A549 (cell line): Measurements from ENCODE around the gene TRPM4. TPM values are rescaled to one million over a fixed set of nuclear protein-coding genes. Genes with fewer than 3 reads are reported as not detected.

Experiments used
- ATOH8 ChIP-seq: fragments of 250-450 bp; sonication (Bioruptor Pico); IDR thresholded peaks from 2 replicates; pipeline ENCODE4 v1.5.0; 2020; ENCODE audit warnings: low read depth, mild to moderate bottlenecking, moderate library complexity
- CEBPB ChIP-seq, 2 experiments: fragments of >200 bp in 1 of 2; sonication (Bioruptor Twin) in 1 of 2; formaldehyde crosslinking in 1 of 2; IDR thresholded peaks; 2 replicates each; pipeline ENCODE4 v1.6.1; 2012 to 2016
- CHD2 ChIP-seq: fragments of 150-350 bp; IDR thresholded peaks from 2 replicates; pipeline ENCODE4 v1.6.1; 2014; ENCODE audit warnings: low read length; ENCODE audit not compliant: partially characterized antibody
- CHD4 ChIP-seq: fragments of 200-600 bp; sonication (generic); IDR thresholded peaks from 2 replicates; pipeline ENCODE4 v1.6.1; 2016; ENCODE audit warnings: antibody characterized with exemption, mild to moderate bottlenecking, borderline replicate concordance
- CTCF ChIP-seq: fragments of >200 bp; sonication (Bioruptor Twin); formaldehyde crosslinking; IDR thresholded peaks from 3 replicates; pipeline ENCODE4 v1.5.1; 2016
- E2F6 ChIP-seq: IDR thresholded peaks from 2 replicates; pipeline ENCODE4 v1.6.1; 2012; ENCODE audit warnings: low read depth, borderline replicate concordance
- ELK1 ChIP-seq: fragments of 150-350 bp; IDR thresholded peaks from 2 replicates; pipeline ENCODE4 v1.6.1; 2014; ENCODE audit warnings: low read depth, mild to moderate bottlenecking, low read length
- EP300 ChIP-seq, 2 experiments: fragments of >200 bp; sonication (Bioruptor Twin); formaldehyde crosslinking; IDR thresholded peaks; 2 replicates in 1 of 2; 3 replicates in 1 of 2; pipeline ENCODE4 v1.6.1; 2016 to 2017
- FOSB ChIP-seq: fragments of 250-450 bp; sonication (Bioruptor Pico); IDR thresholded peaks from 2 replicates; pipeline ENCODE4 v1.5.0; 2020; ENCODE audit warnings: mild to moderate bottlenecking, moderate library complexity
- FOXS1 ChIP-seq: fragments of 250-450 bp; sonication (Bioruptor Pico); IDR thresholded peaks from 2 replicates; pipeline ENCODE4 v1.5.0; 2020; ENCODE audit warnings: mild to moderate bottlenecking, moderate library complexity
- GATA3 ChIP-seq: IDR thresholded peaks from 2 replicates; pipeline ENCODE4 v1.6.1; 2012; ENCODE audit warnings: borderline replicate concordance
- HDAC2 ChIP-seq: fragments of 200-600 bp; sonication (generic); IDR thresholded peaks from 2 replicates; pipeline ENCODE4 v1.6.1; 2016
- HMGXB4 ChIP-seq: fragments of 250-450 bp; sonication (Bioruptor Pico); IDR thresholded peaks from 2 replicates; pipeline ENCODE4 v1.5.0; 2021; ENCODE audit warnings: mild to moderate bottlenecking, moderate library complexity, borderline replicate concordance
- HOXA7 ChIP-seq: fragments of 250-450 bp; sonication (Bioruptor Pico); IDR thresholded peaks from 2 replicates; pipeline ENCODE4 v1.5.0; 2020; ENCODE audit warnings: mild to moderate bottlenecking, moderate library complexity
- HOXB13 ChIP-seq: fragments of 250-450 bp; sonication (Bioruptor Pico); IDR thresholded peaks from 2 replicates; pipeline ENCODE4 v1.5.0; 2020; ENCODE audit warnings: low read depth, mild to moderate bottlenecking, moderate library complexity
- JUNB ChIP-seq: fragments of >200 bp; sonication (Bioruptor Twin); formaldehyde crosslinking; IDR thresholded peaks from 2 replicates; pipeline ENCODE4 v1.6.1; 2016
- KDM5A ChIP-seq: fragments of 200-600 bp; sonication (generic); IDR thresholded peaks from 2 replicates; pipeline ENCODE4 v1.6.1; 2016; ENCODE audit warnings: antibody characterized with exemption, mild to moderate bottlenecking
- MAFK ChIP-seq: fragments of 450-650 bp; IDR thresholded peaks from 2 replicates; pipeline ENCODE4 v1.6.1; 2014; ENCODE audit not compliant: partially characterized antibody
- MAZ ChIP-seq: fragments of 150-350 bp; IDR thresholded peaks from 2 replicates; pipeline ENCODE4 v1.6.1; 2014; ENCODE audit warnings: antibody characterized with exemption, low read depth, low read length, borderline replicate concordance
- MYC ChIP-seq: IDR thresholded peaks from 2 replicates; pipeline ENCODE4 v1.6.1; 2012; ENCODE audit warnings: mild to moderate bottlenecking, inconsistent platforms, low read length, improper control_type of control experiment, borderline replicate concordance
- NFE2L2 ChIP-seq: fragments of 150-350 bp; conservative IDR thresholded peaks from 2 replicates; pipeline ENCODE4 v1.6.1; 2014; ENCODE audit warnings: low read length
- NR3C1 ChIP-seq: fragments of >200 bp; sonication (Bioruptor Twin); formaldehyde crosslinking; IDR thresholded peaks from 3 replicates; pipeline ENCODE4 v1.6.1; 2017
- PBX3 ChIP-seq: IDR thresholded peaks from 2 replicates; pipeline ENCODE4 v1.6.1; 2012
- PHF8 ChIP-seq: fragments of 200-600 bp; sonication (generic); IDR thresholded peaks from 2 replicates; pipeline ENCODE4 v1.6.1; 2016; ENCODE audit warnings: low read depth, mild to moderate bottlenecking, antibody characterized with exemption, moderate library complexity, borderline replicate concordance
- POLR2A ChIP-seq: IDR thresholded peaks from 2 replicates; pipeline ENCODE4 v1.6.1; 2012; ENCODE audit warnings: mild to moderate bottlenecking, low read length
- POLR2AphosphoS2 ChIP-seq: conservative IDR thresholded peaks from 2 replicates; pipeline ENCODE4 v1.6.1; 2012; ENCODE audit warnings: low read length, improper control_type of control experiment, inconsistent platforms
- RAD21 ChIP-seq, 2 experiments: fragments of >200 bp in 1 of 2; sonication (Bioruptor Twin) in 1 of 2; formaldehyde crosslinking in 1 of 2; IDR thresholded peaks in 1 of 2; conservative IDR thresholded peaks in 1 of 2; 2 replicates in 1 of 2; 3 replicates in 1 of 2; pipeline ENCODE4 v1.6.1; 2012 to 2018; ENCODE audit warnings: inconsistent platforms in 1 of 2
- REST ChIP-seq: fragments of 200-600 bp; sonication (generic); IDR thresholded peaks from 2 replicates; pipeline ENCODE4 v1.6.1; 2016; ENCODE audit warnings: antibody characterized with exemption, mild to moderate bottlenecking, moderate library complexity
- SMC3 ChIP-seq: fragments of >200 bp; sonication (Bioruptor Twin); formaldehyde crosslinking; IDR thresholded peaks from 3 replicates; pipeline ENCODE4 v1.6.1; 2018; ENCODE audit warnings: inconsistent platforms
- SREBF2 ChIP-seq: fragments of 450-650 bp; IDR thresholded peaks from 2 replicates; pipeline ENCODE4 v1.6.1; 2014; ENCODE audit warnings: mild to moderate bottlenecking, moderate library complexity
- ZC3H11A ChIP-seq: fragments of 450-650 bp; IDR thresholded peaks from 2 replicates; pipeline ENCODE4 v1.6.1; 2014; ENCODE audit warnings: antibody characterized with exemption, mild to moderate bottlenecking
- ZNF302 ChIP-seq: fragments of 250-450 bp; sonication (Bioruptor Pico); IDR thresholded peaks from 2 replicates; pipeline ENCODE4 v1.9.0; 2021; ENCODE audit warnings: inconsistent platforms, mild to moderate bottlenecking, moderate library complexity
- polyA plus RNA-seq, 4 experiments: library from polyadenylated mRNA; depleted of rRNA in 3 of 4; stranded (reverse); fragments of >200 nt; fragmentation: RNase III in 1 of 4; extraction: RNeasy Plus Mini Kit Qiagen cat#74134 plus additional on column Dnase treatment in 1 of 4; gene quantifications; 2 replicates in 3 of 4; 3 replicates in 1 of 4; pipeline ENCODE4 v1.2.3, GENCODE V29; 2011 to 2017

The TRPM4 gene
- polyA plus RNA-seq, 2 of the 4 experiments (the other 2 are of a cell fraction), result 4.7 to 9.1 TPM

GRCh38 chr19:49150106-49150943 lies 7.3 kb upstream of the TRPM4 start (continued):
- TF ChIP-seq NFE2L2 (no peak), FOSB (CRISPR knock-in tag) (no peak), MYC (no peak), SREBF2 (no peak), E2F6 (peak; percentile 90), CEBPB (IDR thresholded peaks at IDR 0.05) (no peak), HOXB13 (CRISPR knock-in tag) (no peak), HOXA7 (CRISPR knock-in tag) (no peak), NR3C1 (no peak), ZNF302 (no peak), GATA3 (peak; percentile 74), REST (no peak), FOXS1 (CRISPR knock-in tag) (no peak), CTCF (no peak), JUNB (no peak), KDM5A (no peak), ZC3H11A (no peak), MAZ (no peak), PHF8 (no peak), HDAC2 (no peak), PBX3 (no peak), ATOH8 (no peak), MAFK (no peak), CHD4 (no peak), SMC3 (no peak), CHD2 (no peak), ELK1 (no peak), POLR2AphosphoS2 (no peak), HMGXB4 (CRISPR knock-in tag) (no peak), EP300 (IDR thresholded peaks at IDR 0.05) (0 out of 5 replicates have a peak, but pooled peaks of 1 of the 2 experiments have one; percentile 15), POLR2A (peak; percentile 24; the same call in 1 of the 2 replicates), RAD21 (conservative IDR thresholded peaks at IDR 0.05 in 1 of 2, IDR thresholded peaks at IDR 0.05 in 1 of 2) (no peak; a peak in 1 of 5 replicates)
